SK-N-MC (cell line): ENCODE data around the gene ALG3.

Source experiments
- DNase-seq: peaks from one replicate; pipeline ENCODE4 v3.0.0-alpha.2; 2011; ENCODE audit warnings: low read depth, low spot score
- H3K27ac ChIP-seq: fragments of 200-600 bp; sonication (generic); 2 replicates; pipeline ENCODE4 v1.5.1; 2016; ENCODE audit warnings: mixed run types
- H3K36me3 ChIP-seq: fragments of 200-600 bp; sonication (generic); 2 replicates; pipeline ENCODE4 v1.6.1; 2017; ENCODE audit warnings: antibody characterized with exemption, low read length, mixed read lengths; ENCODE audit not compliant: insufficient read depth
- H3K4me3 ChIP-seq: fragments of 200-600 bp; sonication (generic); 2 replicates; pipeline ENCODE4 v1.5.1; 2016
- H3K9ac ChIP-seq: fragments of 200-600 bp; sonication (generic); 2 replicates; pipeline ENCODE4 v1.8.0; 2017; ENCODE audit warnings: mixed run types, mixed read lengths; ENCODE audit not compliant: insufficient read length
- H3K9me3 ChIP-seq: fragments of 200-600 bp; sonication (generic); 2 replicates; pipeline ENCODE4 v1.6.1; 2017; ENCODE audit warnings: low read depth, mild to moderate bottlenecking, antibody characterized with exemption, low read length, moderate library complexity, mixed read lengths
- EZH2 ChIP-seq: fragments of 200-600 bp; sonication (generic); IDR thresholded peaks from one replicate; pipeline ENCODE4 v1.6.1; 2017; ENCODE audit warnings: antibody characterized with exemption
- FOXP2 ChIP-seq: optimal IDR thresholded peaks from 2 replicates; pipeline ENCODE3; 2011; ENCODE audit warnings: mild to moderate bottlenecking, moderate library complexity; ENCODE audit not compliant: insufficient read depth; ENCODE audit errors: extremely low read length, control extremely low read depth
- POLR2AphosphoS5 ChIP-seq: IDR thresholded peaks from 2 replicates; pipeline ENCODE4 v1.6.1; 2012; ENCODE audit warnings: mild to moderate bottlenecking, low read depth, low read length, borderline replicate concordance

ALG3 gene

GRCh38 chr3:184239708-184240107 is 9.1 kb downstream of the ALG3 start:
- DNase-seq = no peak
- TF ChIP-seq POLR2AphosphoS5 (no peak), FOXP2 (no peak), EZH2 (no peak)

GRCh38 chr3:184239221-184239620 is 9.5 kb downstream of the ALG3 start:
- DNase-seq = no peak
- TF ChIP-seq FOXP2 (no peak), EZH2 (no peak), POLR2AphosphoS5 (no peak)
- Histone ChIP-seq H3K4me3 (no peak overlapping the region), H3K9ac (no peak overlapping the region), H3K27ac (no peak overlapping the region), H3K9me3 (no peaks in the 10 kb centered on the region), H3K36me3 (peaks cover 23% of the 10 kb centered on the region)

More at GRCh38 chr3:184239708-184240107, 9.1 kb downstream of the ALG3 start:
- Histone ChIP-seq H3K9me3 (no peaks in the 10 kb centered on the region), H3K9ac (no peak overlapping the region), H3K27ac (no peak overlapping the region), H3K4me3 (no peak overlapping the region), H3K36me3 (peaks cover 27% of the 10 kb centered on the region)

- Histone ChIP-seq H3K36me3 (peaks cover 14% of the 10 kb centered on the region), H3K4me3 (no peak overlapping the region), H3K27ac (no peak overlapping the region), H3K9ac (no peak overlapping the region), H3K9me3 (no peaks in the 10 kb centered on the region)
- DNase-seq = no peak
- no peak for TF ChIP-seq EZH2
- no peak for TF ChIP-seq POLR2AphosphoS5
- TF ChIP-seq FOXP2 = no peak
Observed at GRCh38 chr3:184238246-184238818, 10.4 kb downstream of the ALG3 start.

GRCh38 chr3:184237807-184238206 is 11.0 kb downstream of the ALG3 start:
- no peak overlapping the region for H3K9ac ChIP-seq
- no peak for DNase-seq
- H3K9me3 ChIP-seq = no peaks in the 10 kb centered on the region
- H3K36me3 ChIP-seq = peaks cover 8% of the 10 kb centered on the region
- no peak overlapping the region for H3K27ac ChIP-seq
- H3K4me3 ChIP-seq = no peak overlapping the region
- TF ChIP-seq POLR2AphosphoS5 = no peak
- TF ChIP-seq EZH2 = no peak
- TF ChIP-seq FOXP2 = no peak

- no peak overlapping the region for H3K4me3 ChIP-seq
- H3K9ac ChIP-seq = no peak overlapping the region
- H3K27ac ChIP-seq = no peak overlapping the region
- TF ChIP-seq FOXP2 (no peak), POLR2AphosphoS5 (no peak), EZH2 (no peak)
- H3K36me3 ChIP-seq = peaks cover 3% of the 10 kb centered on the region; the same call in 1 of the 2 replicates
- H3K9me3 ChIP-seq = no peaks in the 10 kb centered on the region
- no peak for DNase-seq
Observed at GRCh38 chr3:184237211-184237610, 11.6 kb downstream of the ALG3 start.

- no peaks in the 10 kb centered on the region for H3K36me3 ChIP-seq
- H3K4me3 ChIP-seq = no peak overlapping the region
- H3K9ac ChIP-seq = no peak overlapping the region
- DNase-seq = no peak
- no peaks in the 10 kb centered on the region for H3K9me3 ChIP-seq
- TF ChIP-seq EZH2 (no peak), FOXP2 (no peak), POLR2AphosphoS5 (no peak)
- no peak overlapping the region for H3K27ac ChIP-seq
Observed at GRCh38 chr3:184236636-184237035, 12.1 kb downstream of the ALG3 start.

- DNase-seq = no peak
- TF ChIP-seq EZH2 (no peak), FOXP2 (no peak), POLR2AphosphoS5 (no peak)
Observed at GRCh38 chr3:184236033-184236410, 12.7 kb downstream of the ALG3 start.

GRCh38 chr3:184235381-184236032 is 13.3 kb downstream of the ALG3 start:
- H3K36me3 ChIP-seq = no peaks in the 10 kb centered on the region
- H3K27ac ChIP-seq = no peak overlapping the region
- no peaks in the 10 kb centered on the region for H3K9me3 ChIP-seq
- H3K9ac ChIP-seq = no peak overlapping the region
- TF ChIP-seq EZH2 (no peak), FOXP2 (no peak), POLR2AphosphoS5 (no peak)
- H3K4me3 ChIP-seq = no peak overlapping the region
- no peak for DNase-seq

More at GRCh38 chr3:184236033-184236410, 12.7 kb downstream of the ALG3 start:
- Histone ChIP-seq H3K36me3 (no peaks in the 10 kb centered on the region), H3K27ac (no peak overlapping the region), H3K9me3 (no peaks in the 10 kb centered on the region), H3K9ac (no peak overlapping the region), H3K4me3 (no peak overlapping the region)

GRCh38 chr3:184234671-184235380 is 13.9 kb downstream of the ALG3 start:
- Histone ChIP-seq H3K36me3 (no peaks in the 10 kb centered on the region), H3K9ac (no peak overlapping the region), H3K4me3 (no peak overlapping the region), H3K27ac (no peak overlapping the region), H3K9me3 (no peaks in the 10 kb centered on the region)
- TF ChIP-seq EZH2 = no peak
- TF ChIP-seq FOXP2 = no peak
- no peak for TF ChIP-seq POLR2AphosphoS5
- no peak for DNase-seq
